CD4-positive, alpha-beta memory T cell (primary cell): ENCODE data around the gene PXT1. TPM values are rescaled to one million over a fixed set of nuclear protein-coding genes. Genes with fewer than 3 reads are reported as not detected.
A peak's percentile ranks its signal among the peaks of the same experiment; 100 is the strongest.
"Not testable (repeated sequence)": the region's sequence is repeated elsewhere in the genome, so short reads cannot be mapped to it uniquely, and the experiment has no call there.

Source experiments
- CTCF ChIA-PET: fragments of 350-600 bp; sonication (Branson Sonifier 250); formaldehyde crosslinking; loops from one replicate; lab custom pipeline; 2021; ENCODE audit warnings: inconsistent platforms; ENCODE audit not compliant: partially characterized antibody; lab: Charles Lee
- POLR2A ChIA-PET: fragments of 350-600 bp; sonication (Branson Sonifier 250); formaldehyde crosslinking; loops from one replicate; lab custom pipeline; 2021; ENCODE audit not compliant: partially characterized antibody; lab: Charles Lee
- DNase-seq, 5 donors: peaks; one replicate each; pipeline versions ENCODE4 v3.0.0 to v3.0.0-alpha.2; 2020 to 2022; ENCODE audit warnings: mixed read lengths in 1 of 5
- H3K27ac ChIP-seq: one replicate; pipeline ENCODE4 v1.7.0; 2013; ENCODE audit warnings: low read depth, low read length
- H3K27me3 ChIP-seq: 2 replicates; pipeline ENCODE4 v1.7.0; 2013; ENCODE audit warnings: mild to moderate bottlenecking, low read length, moderate library complexity; ENCODE audit not compliant: insufficient read depth
- H3K36me3 ChIP-seq: 2 replicates; pipeline ENCODE4 v1.7.0; 2013; ENCODE audit warnings: mild to moderate bottlenecking, low read length, moderate library complexity; ENCODE audit not compliant: insufficient read depth
- H3K4me1 ChIP-seq: 2 replicates; pipeline ENCODE4 v1.7.0; 2013; ENCODE audit warnings: mild to moderate bottlenecking, low read length, moderate library complexity; ENCODE audit not compliant: insufficient read depth
- H3K4me3 ChIP-seq, 2 donors: one replicate each; pipeline ENCODE4 v1.7.0; 2013; ENCODE audit warnings: low read length in 2 of 2, mild to moderate bottlenecking in 1 of 2
- H3K9me3 ChIP-seq, 2 donors: one replicate each; pipeline ENCODE4 v1.7.0; 2013; ENCODE audit warnings: low read length in 2 of 2, control low read depth in 1 of 2; ENCODE audit not compliant: control insufficient read depth in 1 of 2
- H3K27ac Mint-ChIP-seq, 7 donors: one replicate each; pipeline ENCODE4 v1.8.0; 2020 to 2021; ENCODE audit warnings: mixed read lengths in 7 of 7, mild to moderate bottlenecking in 6 of 7, inconsistent platforms in 3 of 7, moderate library complexity in 3 of 7
- H3K27me3 Mint-ChIP-seq, 2 donors: one replicate each; pipeline ENCODE4 v1.8.0; 2020 to 2021; ENCODE audit warnings: mixed read lengths in 2 of 2
- H3K36me3 Mint-ChIP-seq, 2 donors: one replicate each; pipeline ENCODE4 v1.8.0; 2020 to 2021; ENCODE audit warnings: mixed read lengths in 2 of 2, inconsistent platforms in 1 of 2, mild to moderate bottlenecking in 1 of 2
- H3K4me1 Mint-ChIP-seq, 4 donors: one replicate each; pipeline ENCODE4 v1.8.0; 2020 to 2021; ENCODE audit warnings: mixed read lengths in 4 of 4, mild to moderate bottlenecking in 1 of 4
- H3K4me3 Mint-ChIP-seq, 8 donors: one replicate each; pipeline ENCODE4 v1.8.0; 2020 to 2021; ENCODE audit warnings: mixed read lengths in 8 of 8, mild to moderate bottlenecking in 7 of 8, moderate library complexity in 6 of 8, inconsistent platforms in 3 of 8
- H3K9me3 Mint-ChIP-seq, 8 donors: one replicate each; pipeline ENCODE4 v1.8.0; 2020 to 2021; ENCODE audit warnings: mixed read lengths in 8 of 8, mild to moderate bottlenecking in 5 of 8, inconsistent platforms in 3 of 8, moderate library complexity in 1 of 8
- intact Hi-C: fragments of 100-400 bp; cut with micrococcal nuclease; formaldehyde crosslinking; loops from one replicate; pipeline ENCODE4 v1.15.1; 2023
- polyA plus RNA-seq, 2 donors: library from polyadenylated mRNA; unstranded; fragments of 300-500 nt; fragmentation: Illumina TruSeq; gene quantifications; one replicate each; pipeline ENCODE4 v1.2.3, GENCODE V29; 2021
- total RNA-seq, 2 experiments: library from RNA; stranded (reverse); gene quantifications; one replicate each; pipeline ENCODE4 v1.2.3, GENCODE V29; 2021

Gene PXT1
- total and polyA plus RNA-seq, 4 experiments from 2014 or later, result 0.25 TPM; not detected in 3

GRCh38 chr6:36422714-36423100 lies 19.9 kb downstream of the PXT1 start:
- no peaks in the 10 kb centered on the region for H3K36me3 Mint-ChIP-seq
- ChIA-PET POLR2A (interaction anchor here (0.7 to 2.2 kb wide), 18 partner anchors 17 to 336 kb away, joined by 3 to 42 read pairs (median 4); partner anchors contain the start of genes CDKN1A, KCTD20, PXT1 and SRSF3), CTCF (interaction anchor here (0.9 to 2.3 kb wide), 17 partner anchors 12 to 336 kb away, joined by 3 to 25 read pairs (median 5); partner anchors contain the start of genes CDKN1A and SRSF3)
- no peaks in the 10 kb centered on the region for H3K27me3 ChIP-seq
- H3K9me3 Mint-ChIP-seq, result peaks cover 0 to 4% (median 0%) of the 10 kb centered on the region in 8 donors
- H3K27me3 Mint-ChIP-seq, result no peaks in the 10 kb centered on the region
- H3K27ac Mint-ChIP-seq, result peak overlapping the region; percentile 73 to 97 (median 95)
- H3K4me3 Mint-ChIP-seq, result peak overlapping the region; percentile 91 to 95 (median 93)
- peak overlapping the region; percentile 69 to 85 for H3K4me3 ChIP-seq
- H3K4me1 Mint-ChIP-seq, result peaks cover 10 to 19% (median 14%) of the 10 kb centered on the region in 4 donors
- intact Hi-C loops, result loop anchor here (1.0 to 5.0 kb wide), 9 partner anchors 20 to 337 kb away; partner anchors contain the start of genes KCTD20, PXT1 and SRSF3
- no peaks in the 10 kb centered on the region for H3K36me3 ChIP-seq
- peaks cover 15% of the 10 kb centered on the region for H3K4me1 ChIP-seq
- no peaks in the 10 kb centered on the region for H3K9me3 ChIP-seq
- peak overlapping the region; percentile 68 for H3K27ac ChIP-seq
- no peak for DNase-seq

GRCh38 chr6:36419310-36419709 lies 23.3 kb downstream of the PXT1 start:
- peaks cover 0 to 4% (median 0%) of the 10 kb centered on the region in 8 donors for H3K9me3 Mint-ChIP-seq
- no peak for DNase-seq
- H3K4me3 Mint-ChIP-seq, result no peak overlapping the region
- intact Hi-C loops, result no loop called here
- H3K36me3 ChIP-seq, result no peaks in the 10 kb centered on the region
- H3K4me1 ChIP-seq, result peaks cover 15% of the 10 kb centered on the region
- ChIA-PET CTCF (interaction anchor here (0.7 to 2.0 kb wide), 6 partner anchors 10 to 340 kb away, joined by 3 to 10 read pairs (median 4); no protein-coding TSS in a partner anchor), POLR2A (no interaction called here)
- H3K36me3 Mint-ChIP-seq, result no peaks in the 10 kb centered on the region
- H3K27ac Mint-ChIP-seq, result no peak overlapping the region
- no peak overlapping the region for H3K27ac ChIP-seq
- H3K27me3 Mint-ChIP-seq, result no peaks in the 10 kb centered on the region
- peaks cover 10 to 19% (median 14%) of the 10 kb centered on the region in 4 donors for H3K4me1 Mint-ChIP-seq
- H3K4me3 ChIP-seq, result no peak overlapping the region
- H3K9me3 ChIP-seq, result no peaks in the 10 kb centered on the region
- no peaks in the 10 kb centered on the region for H3K27me3 ChIP-seq

GRCh38 chr6:36418558-36418957 lies 24.1 kb downstream of the PXT1 start:
- POLR2A ChIA-PET, result interaction anchor here (0.7 kb wide), 1 partner anchor 178 kb away, joined by 3 read pairs; no protein-coding TSS in a partner anchor
- no peaks in the 10 kb centered on the region for H3K36me3 ChIP-seq
- no peak for DNase-seq
- Mint-ChIP-seq H3K36me3 (no peaks in the 10 kb centered on the region), H3K27me3 (no peaks in the 10 kb centered on the region), H3K4me1 (peaks cover 5 to 13% (median 9%) of the 10 kb centered on the region in 4 donors), H3K27ac (no peak overlapping the region), H3K9me3 (peaks cover 0 to 4% (median 0%) of the 10 kb centered on the region in 8 donors), H3K4me3 (no peak overlapping the region)
- no peaks in the 10 kb centered on the region for H3K27me3 ChIP-seq
- intact Hi-C loops, result no loop called here
- H3K9me3 ChIP-seq, result no peaks in the 10 kb centered on the region
- CTCF ChIA-PET, result interaction anchor here (1.2 to 2.0 kb wide), 5 partner anchors 10 to 341 kb away, joined by 3 to 10 read pairs (median 5); no protein-coding TSS in a partner anchor
- H3K4me1 ChIP-seq, result peaks cover 9% of the 10 kb centered on the region
- no peak overlapping the region for H3K4me3 ChIP-seq
- H3K27ac ChIP-seq, result no peak overlapping the region

GRCh38 chr6:36414481-36414880 lies 28.2 kb downstream of the PXT1 start:
- Histone ChIP-seq H3K4me3 (no peak overlapping the region), H3K27ac (no peak overlapping the region), H3K4me1 (no peaks in the 10 kb centered on the region), H3K27me3 (no peaks in the 10 kb centered on the region), H3K36me3 (no peaks in the 10 kb centered on the region), H3K9me3 (no peaks in the 10 kb centered on the region)
- ChIA-PET POLR2A (interaction anchor here (0.6 kb wide), 1 partner anchor 188 kb away, joined by 3 read pairs; no protein-coding TSS in a partner anchor), CTCF (no interaction called here)
- H3K9me3 Mint-ChIP-seq, result peaks cover 0 to 10% (median 5%) of the 10 kb centered on the region in 8 donors
- intact Hi-C loops, result no loop called here
- H3K27me3 Mint-ChIP-seq, result peaks cover 0 to 1% of the 10 kb centered on the region in 2 donors
- no peak overlapping the region for H3K4me3 Mint-ChIP-seq
- H3K4me1 Mint-ChIP-seq, result no peaks in the 10 kb centered on the region
- DNase-seq, result no peak
- peaks cover 0 to 4% of the 10 kb centered on the region in 2 donors for H3K36me3 Mint-ChIP-seq
- H3K27ac Mint-ChIP-seq, result no peak overlapping the region

- peaks cover 0 to 4% of the 10 kb centered on the region in 2 donors for H3K36me3 Mint-ChIP-seq
- ChIA-PET POLR2A (interaction anchor here (0.6 kb wide), 1 partner anchor 189 kb away, joined by 3 read pairs; no protein-coding TSS in a partner anchor), CTCF (interaction anchor here (0.7 kb wide), 1 partner anchor 10 kb away, joined by 3 read pairs; no protein-coding TSS in a partner anchor)
- no peaks in the 10 kb centered on the region for H3K27me3 ChIP-seq
- H3K4me3 Mint-ChIP-seq, result peak overlapping the region in 1 of 8 donors; percentile 49
- no peaks in the 10 kb centered on the region for H3K4me1 Mint-ChIP-seq
- H3K27ac ChIP-seq, result no peak overlapping the region
- H3K9me3 Mint-ChIP-seq, result peaks cover 0 to 10% (median 5%) of the 10 kb centered on the region in 8 donors
- H3K4me1 ChIP-seq, result no peaks in the 10 kb centered on the region
- no peak for DNase-seq
- H3K9me3 ChIP-seq, result no peaks in the 10 kb centered on the region
- no peak overlapping the region for H3K27ac Mint-ChIP-seq
- H3K4me3 ChIP-seq, result no peak overlapping the region
- intact Hi-C loops, result no loop called here
- no peaks in the 10 kb centered on the region for H3K36me3 ChIP-seq
- H3K27me3 Mint-ChIP-seq, result peaks cover 4 to 6% of the 10 kb centered on the region in 2 donors
Observed at GRCh38 chr6:36413489-36414480, 28.9 kb downstream of the PXT1 start.

DNA sequence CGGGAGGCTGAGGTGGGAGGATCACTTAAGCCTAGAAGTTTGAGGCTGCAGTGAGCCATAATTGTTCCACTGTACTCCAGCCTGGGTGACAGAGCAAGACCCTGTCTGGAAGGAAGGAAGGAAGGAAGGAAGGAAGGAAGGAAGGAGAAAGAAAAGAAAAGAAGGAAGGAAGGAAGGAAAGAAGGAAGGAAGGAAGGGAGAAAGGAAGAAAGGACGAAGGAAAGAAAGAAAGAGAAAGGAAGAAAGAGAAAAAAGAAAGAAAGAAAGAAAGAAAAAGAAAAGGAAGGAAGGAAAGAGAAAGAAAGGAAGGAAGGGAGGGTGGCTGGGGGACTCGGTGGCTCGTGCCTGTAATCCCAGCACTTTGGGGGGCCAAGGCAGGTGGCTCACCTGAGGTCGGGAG lies 32.9 kb downstream of the PXT1 start:
- H3K4me3 ChIP-seq, H3K27me3 Mint-ChIP-seq, H3K27ac ChIP-seq, H3K27me3 ChIP-seq, DNase-seq, H3K27ac Mint-ChIP-seq, H3K9me3 ChIP-seq, H3K4me1 Mint-ChIP-seq, H3K4me3 Mint-ChIP-seq, intact Hi-C loops, H3K36me3 ChIP-seq, POLR2A ChIA-PET, H3K36me3 Mint-ChIP-seq, H3K4me1 ChIP-seq: not testable (repeated sequence)
- CTCF ChIA-PET, result interaction anchor here (0.7 kb wide), 1 partner anchor 378 kb away, joined by 3 read pairs; no protein-coding TSS in a partner anchor
- H3K9me3 Mint-ChIP-seq, result peaks cover 0 to 10% (median 5%) of the 10 kb centered on the region in 8 donors

DNA sequence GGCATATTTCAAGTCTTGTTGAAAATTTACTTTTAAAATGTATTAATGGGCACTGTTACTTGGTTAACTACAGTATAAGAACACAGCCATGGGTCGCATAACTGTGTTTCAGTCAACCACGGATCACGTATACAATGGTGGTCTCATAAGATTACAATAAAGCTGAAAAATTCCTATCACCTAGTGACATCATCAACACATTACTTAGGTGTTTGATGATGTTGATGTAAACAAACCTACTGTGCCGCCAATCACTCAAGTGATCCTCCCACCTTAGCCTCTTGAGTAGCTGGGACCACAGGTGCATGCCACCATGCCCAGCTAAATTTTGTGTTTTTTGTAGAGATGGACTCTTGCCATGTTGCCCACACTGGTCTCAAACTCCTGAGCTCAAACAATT lies 38.5 kb downstream of the PXT1 start:
- Histone ChIP-seq H3K27ac (no peak overlapping the region), H3K9me3 (no peaks in the 10 kb centered on the region), H3K4me1 (no peaks in the 10 kb centered on the region), H3K4me3 (no peak overlapping the region), H3K36me3 (no peaks in the 10 kb centered on the region), H3K27me3 (no peaks in the 10 kb centered on the region)
- no peaks in the 10 kb centered on the region for H3K36me3 Mint-ChIP-seq
- CTCF ChIA-PET, result no interaction called here
- H3K4me3 Mint-ChIP-seq, result no peak overlapping the region
- no peaks in the 10 kb centered on the region for H3K4me1 Mint-ChIP-seq
- intact Hi-C loops, result no loop called here
- no peak overlapping the region for H3K27ac Mint-ChIP-seq
- H3K9me3 Mint-ChIP-seq, result no peaks in the 10 kb centered on the region
- H3K27me3 Mint-ChIP-seq, result peaks cover 7 to 14% of the 10 kb centered on the region in 2 donors
- POLR2A ChIA-PET, result no interaction called here
- no peak for DNase-seq
